CD4-positive, alpha-beta T cell (primary cell): Measurements from ENCODE around the gene PRPF8. TPM values are rescaled to one million over a fixed set of nuclear protein-coding genes. Genes with fewer than 3 reads are reported as not detected.
"Not testable (repeated sequence)": the region's sequence is repeated elsewhere in the genome, so short reads cannot be mapped to it uniquely, and the experiment has no call there.

Experiments
- ATAC-seq: fragments of 200-7000 bp; cut with Tn5 transposase; one replicate; pipeline ENCODE4 v1.10.0; 2022; ENCODE audit warnings: mild to moderate bottlenecking; ENCODE audit not compliant: poor library complexity
- CTCF ChIA-PET: fragments of 350-600 bp; sonication (Branson Sonifier 250); formaldehyde crosslinking; loops from one replicate; lab custom pipeline; 2021; ENCODE audit warnings: antibody characterized with exemption, inconsistent platforms; lab: Charles Lee
- POLR2A ChIA-PET: fragments of 350-600 bp; sonication (Branson Sonifier 250); formaldehyde crosslinking; loops from one replicate; lab custom pipeline; 2021; ENCODE audit warnings: antibody characterized with exemption, inconsistent platforms; lab: Charles Lee
- DNase-seq, 14 experiments: peaks; one replicate each; pipeline ENCODE4 v3.0.0-alpha.2; 2013 to 2020; ENCODE audit warnings: mixed read lengths in 2 of 14
- H3K27ac ChIP-seq, 2 donors: one replicate each; pipeline versions ENCODE4 v1.5.1 to v1.7.0; 2013; ENCODE audit warnings: low read length in 2 of 2, low read depth in 1 of 2, mild to moderate bottlenecking in 1 of 2
- H3K27me3 ChIP-seq, 2 experiments: 1 replicate in 1 of 2; 2 replicates in 1 of 2; pipeline versions ENCODE4 v1.6.1 to v1.7.0; 2013; ENCODE audit warnings: low read length in 2 of 2, control low read depth in 1 of 2, mild to moderate bottlenecking in 1 of 2, moderate library complexity in 1 of 2; ENCODE audit not compliant: insufficient read depth in 2 of 2, control insufficient read depth in 1 of 2
- H3K36me3 ChIP-seq: one replicate; pipeline ENCODE4 v1.6.1; 2013; ENCODE audit warnings: low read length, control low read depth; ENCODE audit not compliant: insufficient read depth
- H3K4me1 ChIP-seq: one replicate; pipeline ENCODE4 v1.6.1; 2013; ENCODE audit warnings: low read length, control low read depth; ENCODE audit not compliant: insufficient read depth
- H3K4me3 ChIP-seq: one replicate; pipeline ENCODE4 v1.5.1; 2013; ENCODE audit warnings: mild to moderate bottlenecking, low read length, moderate library complexity
- H3K9me3 ChIP-seq, 2 experiments: 1 replicate in 1 of 2; 2 replicates in 1 of 2; pipeline versions ENCODE4 v1.6.1 to v1.7.0; 2013; ENCODE audit warnings: low read length in 2 of 2, mild to moderate bottlenecking in 2 of 2, control low read depth in 1 of 2, moderate library complexity in 1 of 2; ENCODE audit not compliant: control insufficient read depth in 1 of 2, insufficient read depth in 1 of 2
- H3K27ac Mint-ChIP-seq: one replicate; pipeline ENCODE4 v1.8.0; 2020; ENCODE audit warnings: mixed read lengths
- H3K27me3 Mint-ChIP-seq: one replicate; pipeline ENCODE4 v1.8.0; 2021; ENCODE audit warnings: mixed read lengths
- H3K36me3 Mint-ChIP-seq: one replicate; pipeline ENCODE4 v1.8.0; 2021; ENCODE audit warnings: low read depth, mixed read lengths
- H3K4me1 Mint-ChIP-seq: one replicate; pipeline ENCODE4 v1.8.0; 2021; ENCODE audit warnings: low read depth, mixed read lengths
- H3K4me3 Mint-ChIP-seq: one replicate; pipeline ENCODE4 v1.8.0; 2020; ENCODE audit warnings: mild to moderate bottlenecking, mixed read lengths
- H3K9me3 Mint-ChIP-seq: one replicate; pipeline ENCODE4 v1.8.0; 2020; ENCODE audit warnings: mixed read lengths
- intact Hi-C, 2 experiments: fragments of 100-400 bp; cut with DNase I in 1 of 2; cut with micrococcal nuclease in 1 of 2; formaldehyde crosslinking; loops; one replicate each; pipeline versions ENCODE4 v1.15.1 to v1.9.0; 2023 to 2025; cut with DNase I, micrococcal nuclease
- total RNA-seq, 174 experiments: library from RNA in 2 of 174; stranded (reverse) in 2 of 174; gene quantifications; one replicate each; pipeline ENCODE4 v1.2.3 and lab custom pipeline; 2021 to 2026
- TF ChIP-seq, protein P1 (sequence below): fragments of 200-600 bp; IDR thresholded peaks from one replicate; pipeline ENCODE4 v1.8.0; 2022; ENCODE audit warnings: antibody characterized with exemption, mild to moderate bottlenecking

PRPF8 gene
- total RNA-seq, 2 experiments from 2014 or later: 550 to 572 TPM

GRCh38 chr17:1707107-1707506, 22.4 kb upstream of the PRPF8 start:
- H3K4me1 ChIP-seq: peaks cover 45% of the 10 kb centered on the region
- H3K9me3 Mint-ChIP-seq: no peaks in the 10 kb centered on the region
- no peaks in the 10 kb centered on the region for H3K9me3 ChIP-seq
- intact Hi-C loops: no loop called here
- no peaks in the 10 kb centered on the region for H3K36me3 Mint-ChIP-seq
- H3K36me3 ChIP-seq: no peaks in the 10 kb centered on the region
- ChIA-PET CTCF (no interaction called here), POLR2A (no interaction called here)
- TF ChIP-seq, protein P1, sequence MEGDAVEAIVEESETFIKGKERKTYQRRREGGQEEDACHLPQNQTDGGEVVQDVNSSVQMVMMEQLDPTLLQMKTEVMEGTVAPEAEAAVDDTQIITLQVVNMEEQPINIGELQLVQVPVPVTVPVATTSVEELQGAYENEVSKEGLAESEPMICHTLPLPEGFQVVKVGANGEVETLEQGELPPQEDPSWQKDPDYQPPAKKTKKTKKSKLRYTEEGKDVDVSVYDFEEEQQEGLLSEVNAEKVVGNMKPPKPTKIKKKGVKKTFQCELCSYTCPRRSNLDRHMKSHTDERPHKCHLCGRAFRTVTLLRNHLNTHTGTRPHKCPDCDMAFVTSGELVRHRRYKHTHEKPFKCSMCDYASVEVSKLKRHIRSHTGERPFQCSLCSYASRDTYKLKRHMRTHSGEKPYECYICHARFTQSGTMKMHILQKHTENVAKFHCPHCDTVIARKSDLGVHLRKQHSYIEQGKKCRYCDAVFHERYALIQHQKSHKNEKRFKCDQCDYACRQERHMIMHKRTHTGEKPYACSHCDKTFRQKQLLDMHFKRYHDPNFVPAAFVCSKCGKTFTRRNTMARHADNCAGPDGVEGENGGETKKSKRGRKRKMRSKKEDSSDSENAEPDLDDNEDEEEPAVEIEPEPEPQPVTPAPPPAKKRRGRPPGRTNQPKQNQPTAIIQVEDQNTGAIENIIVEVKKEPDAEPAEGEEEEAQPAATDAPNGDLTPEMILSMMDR: no peak
- H3K27ac Mint-ChIP-seq: peak overlapping the region; percentile 68
- peak in 3 of 14 experiments; percentile 73 to 83 (median 73) for DNase-seq
- no peak overlapping the region for H3K4me3 ChIP-seq
- H3K27me3 Mint-ChIP-seq: peaks cover 20% of the 10 kb centered on the region
- peak; percentile 59 for ATAC-seq
- peak overlapping the region; percentile 67 for H3K4me3 Mint-ChIP-seq
- peak overlapping the region in 1 of 2 donors; percentile 36 for H3K27ac ChIP-seq
- H3K4me1 Mint-ChIP-seq: peaks cover 26% of the 10 kb centered on the region
- H3K27me3 ChIP-seq: peaks cover 15 to 16% of the 10 kb centered on the region in 2 experiments

GRCh38 chr17:1705004-1705403, 20.3 kb upstream of the PRPF8 start:
- ChIA-PET POLR2A (no interaction called here), CTCF (no interaction called here)
- no peak overlapping the region for H3K4me3 ChIP-seq
- no peak for DNase-seq
- no peaks in the 10 kb centered on the region for H3K36me3 ChIP-seq
- H3K4me1 ChIP-seq: peaks cover 33% of the 10 kb centered on the region
- no peak overlapping the region for H3K27ac Mint-ChIP-seq
- TF ChIP-seq, protein P1: no peak
- no peak for ATAC-seq
- H3K9me3 ChIP-seq: no peaks in the 10 kb centered on the region
- peaks cover 9% of the 10 kb centered on the region for H3K4me1 Mint-ChIP-seq
- H3K27me3 Mint-ChIP-seq: peaks cover 15% of the 10 kb centered on the region
- H3K4me3 Mint-ChIP-seq: no peak overlapping the region
- intact Hi-C loops: no loop called here
- no peaks in the 10 kb centered on the region for H3K9me3 Mint-ChIP-seq
- no peak overlapping the region for H3K27ac ChIP-seq
- peaks cover 13% of the 10 kb centered on the region in 2 experiments for H3K27me3 ChIP-seq
- H3K36me3 Mint-ChIP-seq: no peaks in the 10 kb centered on the region

DNA sequence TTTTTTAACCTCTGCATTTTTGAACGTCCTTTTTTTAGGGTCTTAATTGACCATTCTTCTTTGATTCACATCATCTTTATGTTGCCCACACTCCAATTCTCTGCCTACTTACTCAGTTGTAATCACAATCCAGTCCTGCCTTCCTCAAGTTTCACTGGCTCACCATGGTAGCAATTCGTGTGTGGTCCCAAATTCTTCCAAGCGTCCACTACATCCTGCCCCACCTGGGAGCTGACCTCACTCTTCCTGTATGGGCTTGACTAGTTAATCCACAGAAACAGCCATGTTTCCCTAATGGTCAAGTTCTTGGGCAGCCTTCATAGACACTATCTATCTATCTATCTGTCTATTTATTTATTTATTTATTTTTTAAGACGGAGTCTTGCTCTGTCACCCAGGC, 18.4 kb upstream of the PRPF8 start:
- H3K4me3 Mint-ChIP-seq: no peak overlapping the region
- no peaks in the 10 kb centered on the region for H3K9me3 ChIP-seq
- H3K4me3 ChIP-seq: no peak overlapping the region
- peaks cover 19% of the 10 kb centered on the region for H3K4me1 ChIP-seq
- H3K27me3 ChIP-seq: peaks cover 7 to 8% of the 10 kb centered on the region in 2 experiments
- intact Hi-C loops: no loop called here
- peaks cover 9% of the 10 kb centered on the region for H3K4me1 Mint-ChIP-seq
- ATAC-seq (no peak), DNase-seq (no peak)
- TF ChIP-seq, protein P1: no peak
- H3K36me3 Mint-ChIP-seq: no peaks in the 10 kb centered on the region
- CTCF ChIA-PET: no interaction called here
- H3K36me3 ChIP-seq: no peaks in the 10 kb centered on the region
- H3K27ac ChIP-seq: no peak overlapping the region
- POLR2A ChIA-PET: no interaction called here
- peaks cover 15% of the 10 kb centered on the region for H3K27me3 Mint-ChIP-seq
- H3K9me3 Mint-ChIP-seq: no peaks in the 10 kb centered on the region
- H3K27ac Mint-ChIP-seq: no peak overlapping the region

DNA sequence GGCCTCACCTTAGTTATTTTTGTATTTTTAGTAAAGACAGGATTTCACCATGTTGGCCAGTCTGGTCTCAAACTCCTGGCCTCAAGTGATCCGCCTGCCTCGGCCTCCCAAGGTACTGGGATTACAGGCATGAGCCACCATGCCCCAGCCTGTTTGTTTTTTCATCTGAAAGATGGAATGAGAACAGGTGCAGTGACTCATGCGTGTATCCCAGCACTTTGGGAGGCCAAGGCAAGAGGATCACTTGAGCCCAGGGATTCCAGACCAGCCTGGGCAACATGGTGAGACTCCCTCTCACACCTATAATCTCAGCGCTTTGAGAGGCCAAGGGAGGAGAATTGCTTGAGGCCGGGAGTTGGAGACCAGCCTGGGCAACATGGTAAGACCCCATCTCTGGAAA, 15.2 kb upstream of the PRPF8 start:
- H3K4me1 Mint-ChIP-seq, intact Hi-C loops, DNase-seq, H3K27ac ChIP-seq, H3K9me3 ChIP-seq, POLR2A ChIA-PET, ATAC-seq, H3K27me3 ChIP-seq, H3K4me3 Mint-ChIP-seq, H3K9me3 Mint-ChIP-seq, H3K27me3 Mint-ChIP-seq, H3K4me3 ChIP-seq, CTCF ChIA-PET, H3K36me3 Mint-ChIP-seq, H3K4me1 ChIP-seq, H3K36me3 ChIP-seq, H3K27ac Mint-ChIP-seq: not testable (repeated sequence)
